Measurements from ENCODE around the gene PRSS38.

PRSS38 gene

GRCh38 chr1:227815468-227816409 is at the start of gene PRSS38:
TSS of gene PRSS38 (plus strand) at chr1:227815675. CDS start at chr1:227815717, 42 bp downstream.
- DNase-seq, result no peak

- DNase-seq, result no peak
These were observed 49.4 kb upstream of the PRSS38 start for GRCh38 chr1:227766015-227766634.

DNA sequence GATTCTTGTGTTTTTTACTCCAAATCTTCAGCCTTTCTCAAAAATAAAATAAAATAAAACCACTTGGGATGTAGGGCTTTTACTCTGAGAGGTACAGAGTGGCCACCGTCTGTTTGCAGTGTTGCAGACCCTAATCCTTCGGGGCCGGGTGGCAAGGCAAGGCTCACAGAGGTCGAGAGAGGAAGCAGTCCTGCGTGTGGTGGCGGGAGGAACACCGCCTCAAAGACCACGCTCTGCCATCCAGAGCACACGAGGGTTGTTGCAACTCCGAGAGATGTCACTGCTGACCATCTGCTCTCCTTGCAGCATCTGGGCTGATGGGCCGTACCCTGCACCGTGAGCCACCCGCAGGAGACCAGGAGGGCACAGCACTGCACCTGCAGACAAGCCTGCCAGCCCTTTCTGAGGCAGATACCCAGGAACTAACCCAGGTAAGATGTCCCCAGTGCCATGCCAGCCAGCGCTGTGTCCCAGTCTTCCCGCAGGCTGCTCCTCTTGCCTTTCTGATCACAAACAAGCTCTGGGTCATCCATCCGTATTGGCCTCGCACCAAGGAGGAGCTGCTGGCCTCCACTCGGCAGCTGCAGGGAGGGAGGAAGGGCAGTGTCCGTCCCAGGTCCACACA is 48.7 kb upstream of the PRSS38 start:
- DNase-seq, result no peak

DNA sequence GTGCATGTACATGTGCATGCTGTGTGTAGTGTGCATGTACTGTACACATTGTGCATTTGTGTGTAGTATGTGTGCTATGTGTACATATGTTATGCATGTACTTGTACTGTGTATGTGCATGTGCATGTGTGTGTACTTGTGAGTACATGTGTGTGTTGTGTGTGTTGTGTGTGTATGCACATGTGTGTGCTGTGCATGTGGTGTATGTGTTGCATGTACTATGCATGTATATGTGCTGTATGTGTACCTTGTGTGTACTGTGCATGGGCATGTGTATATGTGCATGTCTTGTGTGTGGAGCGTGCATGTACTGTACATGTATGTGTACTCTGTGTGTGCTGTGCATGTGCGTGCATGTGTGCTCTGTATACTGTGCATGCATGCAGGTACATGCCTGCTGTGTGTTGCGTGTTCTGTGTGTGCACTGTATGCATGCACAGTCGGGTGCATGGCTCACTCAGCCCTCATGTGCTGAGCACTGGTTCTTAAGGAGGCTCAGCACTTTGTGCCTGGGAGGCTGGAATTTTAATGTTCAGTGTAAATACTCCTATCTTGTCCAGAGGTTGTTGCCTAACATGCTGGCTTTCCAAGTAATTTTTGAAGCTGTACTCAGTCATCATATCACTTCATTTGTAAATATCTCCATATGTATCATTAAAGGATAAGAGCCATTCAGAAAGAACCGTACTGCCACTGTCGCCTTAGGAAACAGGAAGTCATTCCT is 47.9 kb upstream of the PRSS38 start:
- no peak for DNase-seq

GRCh38 chr1:227768125-227768439 is 47.4 kb upstream of the PRSS38 start:
- no peak for DNase-seq

DNA sequence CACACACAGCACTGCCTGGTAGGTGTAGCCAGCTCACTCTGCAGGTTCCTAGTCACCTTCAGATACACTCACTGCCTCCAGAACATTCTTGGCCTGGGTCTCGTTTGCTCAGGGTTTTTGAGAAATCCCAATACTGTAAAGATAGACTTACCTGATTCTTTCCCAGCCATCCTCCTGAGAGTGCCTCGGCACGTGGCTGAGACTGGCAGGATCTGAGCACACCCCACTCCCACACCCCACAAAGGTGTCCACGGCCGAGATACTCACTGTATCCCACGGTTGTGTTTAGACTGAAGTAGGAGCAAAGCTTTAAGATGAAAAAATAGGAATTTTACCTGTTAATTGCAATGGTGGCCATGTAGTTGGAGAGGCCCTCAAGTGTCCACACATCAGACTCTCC is 46.8 kb upstream of the PRSS38 start:
- DNase-seq, result no peak

GRCh38 chr1:227769047-227769935 is 46.2 kb upstream of the PRSS38 start:
- no peak for DNase-seq

DNA sequence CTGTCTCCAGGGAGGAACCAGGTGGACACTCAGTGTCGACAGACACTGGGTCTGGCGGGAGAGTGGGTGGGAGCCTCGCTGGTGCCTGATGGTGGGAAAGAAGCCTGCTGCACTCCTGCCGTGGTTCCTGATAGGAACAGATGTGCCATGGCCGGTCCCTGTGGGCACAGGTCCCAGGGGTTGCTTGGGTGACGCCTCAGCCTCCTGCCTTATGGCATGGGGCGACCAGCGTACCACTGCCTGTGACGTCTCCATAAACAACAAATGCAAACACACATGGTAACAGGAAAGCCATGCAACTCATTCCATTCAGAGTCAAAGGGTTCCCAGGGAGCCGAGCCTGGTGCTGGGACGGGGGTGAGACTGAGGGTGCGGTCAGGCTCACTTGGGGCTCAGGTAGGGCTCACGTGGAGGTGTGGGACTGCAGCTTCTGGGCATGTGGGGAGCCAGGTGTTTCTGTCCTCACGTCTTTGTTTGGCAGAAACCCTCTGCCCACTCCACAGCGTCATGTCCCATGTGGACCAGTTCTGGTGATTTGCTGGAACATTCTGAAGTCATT is 45.5 kb upstream of the PRSS38 start:
- DNase-seq, result no peak

DNA sequence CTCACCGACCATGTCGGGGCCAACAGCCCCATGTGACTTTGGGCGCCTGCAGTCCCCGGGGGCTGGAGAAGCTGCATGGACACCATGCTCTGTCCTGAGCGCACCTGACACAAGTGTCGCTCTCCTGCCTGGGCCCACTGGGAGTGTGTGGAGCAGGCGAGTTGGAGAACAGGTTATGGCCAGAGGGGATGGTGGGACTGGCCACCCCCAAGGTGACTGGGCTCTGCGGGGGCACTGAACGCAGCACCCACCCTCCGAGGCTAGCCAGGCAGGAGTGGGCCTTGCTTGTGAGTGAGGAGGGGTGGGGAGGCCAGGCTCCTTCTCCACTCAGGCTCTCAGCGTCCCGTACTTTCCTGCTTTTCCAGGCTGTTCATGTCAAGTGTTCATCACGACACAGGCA is 44.7 kb upstream of the PRSS38 start:
- DNase-seq, result no peak

GRCh38 chr1:227771326-227771725 is 44.1 kb upstream of the PRSS38 start:
- DNase-seq, result no peak

GRCh38 chr1:227771771-227772170 is 43.7 kb upstream of the PRSS38 start:
- DNase-seq, result no peak

- DNase-seq, result no peak
These were observed 41.9 kb upstream of the PRSS38 start for GRCh38 chr1:227773558-227773957.

- DNase-seq, result no peak
These were observed 41.3 kb upstream of the PRSS38 start for GRCh38 chr1:227774051-227774731.

DNA sequence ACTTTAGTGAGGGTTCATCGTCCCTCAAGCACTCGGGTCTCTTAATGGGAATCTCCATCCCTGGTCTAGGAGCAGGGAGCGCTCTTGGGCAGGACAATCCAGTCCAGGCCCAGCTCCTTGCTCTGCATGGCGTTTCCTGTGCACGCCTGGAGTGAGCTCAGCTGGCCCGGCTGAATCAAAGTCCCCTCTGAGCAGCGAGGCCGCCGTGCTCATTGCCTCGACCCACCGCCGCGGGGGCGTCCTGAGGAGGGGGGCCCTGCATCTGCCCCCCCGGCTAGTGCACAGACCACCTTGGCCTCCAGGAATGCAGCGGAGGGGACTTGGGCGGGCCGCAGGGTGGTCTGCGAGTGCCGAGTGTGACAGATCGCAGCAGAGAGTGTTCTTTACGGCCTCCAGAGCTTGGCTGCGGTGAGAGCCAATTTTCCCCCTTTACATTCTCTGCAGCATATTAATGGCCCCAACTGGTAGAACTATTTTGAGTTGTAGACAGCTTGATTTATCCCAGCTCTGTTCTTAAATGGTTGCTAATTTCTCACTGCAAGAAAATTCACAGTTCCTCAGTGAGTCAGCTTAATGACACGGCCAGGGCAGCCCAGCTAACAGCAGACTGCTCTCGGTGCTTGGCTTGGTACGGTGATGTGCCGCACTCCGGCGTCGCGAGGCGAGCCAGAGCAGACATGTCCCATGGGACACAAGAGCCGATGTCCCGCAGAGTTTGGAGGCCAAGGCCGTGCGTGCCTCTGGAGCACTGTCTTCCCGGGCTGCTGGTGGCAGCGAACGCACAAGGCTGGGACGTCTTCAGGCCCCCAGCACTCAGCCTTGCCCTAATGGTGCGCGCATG is 40.4 kb upstream of the PRSS38 start:
- DNase-seq, result no peak

- no peak for DNase-seq
These were observed 39.6 kb upstream of the PRSS38 start for GRCh38 chr1:227775841-227776240.

DNA sequence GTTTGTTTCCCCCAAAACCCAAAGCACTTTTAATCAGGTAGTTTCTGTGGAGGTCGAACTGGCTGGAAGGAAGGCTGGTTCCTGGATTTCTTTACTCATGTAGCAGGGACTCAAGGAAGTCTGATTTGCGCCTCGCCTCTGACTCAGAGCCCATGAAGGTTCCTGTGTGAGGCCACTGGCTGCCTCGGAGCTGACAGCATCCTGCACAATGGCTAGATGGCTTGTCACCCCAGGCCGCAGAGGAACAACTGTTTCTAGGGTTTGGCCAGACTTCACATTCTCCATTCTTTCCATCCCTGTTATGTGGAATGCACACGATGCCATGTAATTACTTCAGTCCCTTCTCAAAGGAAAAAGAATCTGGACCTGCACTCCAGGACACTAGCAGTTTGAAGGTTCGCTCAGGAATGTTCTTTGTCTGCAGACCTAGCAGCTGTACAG is 39.1 kb upstream of the PRSS38 start:
- DNase-seq, result no peak

DNA sequence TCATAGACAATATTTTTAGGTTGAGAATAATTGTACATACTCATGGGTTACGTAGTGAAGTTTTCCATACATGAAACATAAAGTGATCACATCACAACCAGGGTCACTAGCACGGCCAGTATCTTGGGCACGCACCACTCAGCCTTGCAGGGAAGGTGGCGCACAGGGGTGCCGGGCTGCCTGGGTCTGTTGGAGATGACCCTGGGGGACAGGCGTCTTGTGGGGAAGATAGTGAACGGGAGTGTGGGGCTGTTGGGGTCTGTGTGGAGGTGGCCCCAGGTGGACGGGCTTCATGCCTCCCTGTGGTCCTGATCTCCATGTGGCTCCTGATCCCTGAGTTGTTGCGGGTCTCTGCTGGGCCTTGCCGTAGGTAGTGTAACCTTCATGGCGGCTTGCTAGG is 38.3 kb upstream of the PRSS38 start:
- no peak for DNase-seq

DNA sequence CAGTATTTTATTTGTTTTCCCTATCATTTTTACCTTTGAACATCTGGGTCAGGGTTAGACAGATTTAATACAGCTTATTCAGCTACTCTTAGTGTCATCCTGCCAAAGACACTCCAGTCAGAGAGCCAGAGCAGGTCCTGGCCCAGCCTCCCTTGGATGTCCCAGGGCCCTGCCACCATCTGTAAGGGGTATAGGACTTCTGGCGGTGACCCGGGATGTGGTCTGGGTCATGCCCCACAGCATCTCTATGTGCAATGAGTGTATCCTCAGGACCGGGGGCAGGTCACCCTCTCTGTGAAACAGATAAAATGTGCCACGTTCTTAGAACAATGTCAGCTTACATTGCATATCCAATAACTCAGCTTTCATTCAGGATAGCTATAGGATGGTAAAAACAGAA is 37.8 kb upstream of the PRSS38 start:
- DNase-seq, result no peak

Data from amygdala (tissue), 56 donors.